Liver (tissue), 3 donors: ENCODE measurements around the gene ELAVL1.

ENCODE experiments used
- EGR1 ChIP-seq, 2 donors: IDR thresholded peaks; 2 replicates each; pipeline ENCODE4 v1.6.1; 2016 to 2018; ENCODE audit warnings: antibody characterized with exemption in 2 of 2, low read depth in 2 of 2
- FOXA1 ChIP-seq: IDR thresholded peaks from 2 replicates; pipeline ENCODE4 v1.6.1; 2016; ENCODE audit warnings: antibody characterized with exemption
- FOXA2 ChIP-seq: IDR thresholded peaks from 2 replicates; pipeline ENCODE4 v1.6.1; 2016; ENCODE audit warnings: antibody characterized with exemption
- HNF4G ChIP-seq: IDR thresholded peaks from 2 replicates; pipeline ENCODE4 v1.6.1; 2016; ENCODE audit warnings: antibody characterized with exemption
- RAD21 ChIP-seq, 2 donors: IDR thresholded peaks; 2 replicates each; pipeline ENCODE4 v1.6.1; 2016; ENCODE audit warnings: antibody characterized with exemption in 2 of 2, mild to moderate bottlenecking in 2 of 2
- RXRA ChIP-seq, 2 donors: IDR thresholded peaks; 2 replicates each; pipeline ENCODE4 v1.6.1; 2017 to 2018; ENCODE audit warnings: antibody characterized with exemption in 2 of 2, mild to moderate bottlenecking in 1 of 2
- TAF1 ChIP-seq: conservative IDR thresholded peaks from 2 replicates; pipeline ENCODE4 v1.6.1; 2016; ENCODE audit warnings: antibody characterized with exemption, mild to moderate bottlenecking
- YY1 ChIP-seq: IDR thresholded peaks from 2 replicates; pipeline ENCODE4 v1.6.1; 2016; ENCODE audit warnings: antibody characterized with exemption, mild to moderate bottlenecking
- TF ChIP-seq, protein P1 (sequence below): fragments of 150-350 bp; IDR thresholded peaks from 2 replicates; pipeline ENCODE4 v1.5.1; 2017; ENCODE audit warnings: improper control_type of control experiment, low read depth, low read length; ENCODE audit not compliant: missing input control
- TF ChIP-seq, protein P2 (sequence below): IDR thresholded peaks from 2 replicates; pipeline ENCODE4 v1.6.1; 2016; ENCODE audit warnings: antibody characterized with exemption
- TF ChIP-seq, protein P3 (sequence below): IDR thresholded peaks from 2 replicates; pipeline ENCODE4 v1.6.1; 2016; ENCODE audit warnings: antibody characterized with exemption
- TF ChIP-seq, protein P4 (sequence below): IDR thresholded peaks from 2 replicates; pipeline ENCODE4 v1.6.1; 2016; ENCODE audit warnings: antibody characterized with exemption, mild to moderate bottlenecking
- donor health status: healthy.
- donor health status: healthy.

DNA sequence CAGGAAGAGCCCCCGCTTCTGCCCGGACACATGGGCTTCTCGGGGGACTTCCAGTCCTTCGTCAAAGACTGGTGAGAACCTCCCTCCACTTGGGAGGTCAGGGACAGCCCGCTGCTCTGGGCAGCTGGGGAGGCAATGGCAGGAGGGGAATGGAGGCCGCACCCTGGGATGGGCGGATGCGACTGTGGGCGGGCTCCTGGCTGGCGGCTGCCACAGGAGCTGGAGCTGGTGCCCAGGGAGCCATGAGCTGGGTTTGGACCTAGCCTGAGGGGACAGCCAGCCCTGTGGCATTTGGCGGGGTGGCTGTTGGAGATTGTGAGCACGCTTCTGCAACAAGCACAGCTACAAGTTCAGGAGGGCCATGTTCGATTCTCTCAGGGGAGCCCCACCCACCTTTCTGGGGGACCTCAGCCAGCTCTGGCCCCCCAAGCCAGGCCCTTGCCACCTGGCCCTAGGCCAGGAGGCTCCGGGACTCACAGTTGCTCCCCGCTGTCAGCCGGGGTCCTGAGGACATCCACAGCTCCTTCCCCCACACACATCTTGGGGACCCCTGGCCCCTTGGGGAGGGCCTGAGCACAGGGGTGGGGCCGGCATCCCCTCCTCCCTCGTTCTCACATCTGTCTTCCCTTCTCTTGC, 93.8 kb downstream of the ELAVL1 start:
- TF ChIP-seq, protein P1, sequence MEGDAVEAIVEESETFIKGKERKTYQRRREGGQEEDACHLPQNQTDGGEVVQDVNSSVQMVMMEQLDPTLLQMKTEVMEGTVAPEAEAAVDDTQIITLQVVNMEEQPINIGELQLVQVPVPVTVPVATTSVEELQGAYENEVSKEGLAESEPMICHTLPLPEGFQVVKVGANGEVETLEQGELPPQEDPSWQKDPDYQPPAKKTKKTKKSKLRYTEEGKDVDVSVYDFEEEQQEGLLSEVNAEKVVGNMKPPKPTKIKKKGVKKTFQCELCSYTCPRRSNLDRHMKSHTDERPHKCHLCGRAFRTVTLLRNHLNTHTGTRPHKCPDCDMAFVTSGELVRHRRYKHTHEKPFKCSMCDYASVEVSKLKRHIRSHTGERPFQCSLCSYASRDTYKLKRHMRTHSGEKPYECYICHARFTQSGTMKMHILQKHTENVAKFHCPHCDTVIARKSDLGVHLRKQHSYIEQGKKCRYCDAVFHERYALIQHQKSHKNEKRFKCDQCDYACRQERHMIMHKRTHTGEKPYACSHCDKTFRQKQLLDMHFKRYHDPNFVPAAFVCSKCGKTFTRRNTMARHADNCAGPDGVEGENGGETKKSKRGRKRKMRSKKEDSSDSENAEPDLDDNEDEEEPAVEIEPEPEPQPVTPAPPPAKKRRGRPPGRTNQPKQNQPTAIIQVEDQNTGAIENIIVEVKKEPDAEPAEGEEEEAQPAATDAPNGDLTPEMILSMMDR, result no peak
- TF ChIP-seq TAF1 (no peak), EGR1 (IDR thresholded peaks at IDR 0.05; ENCODE audit: low read depth in 2 of 2) (no peak), FOXA2 (no peak), RXRA (IDR thresholded peaks at IDR 0.05) (no peak), HNF4G (no peak), YY1 (no peak), FOXA1 (no peak), RAD21 (IDR thresholded peaks at IDR 0.05) (no peak)
- TF ChIP-seq, protein P2, sequence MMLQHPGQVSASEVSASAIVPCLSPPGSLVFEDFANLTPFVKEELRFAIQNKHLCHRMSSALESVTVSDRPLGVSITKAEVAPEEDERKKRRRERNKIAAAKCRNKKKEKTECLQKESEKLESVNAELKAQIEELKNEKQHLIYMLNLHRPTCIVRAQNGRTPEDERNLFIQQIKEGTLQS, result no peak
- TF ChIP-seq, protein P3, sequence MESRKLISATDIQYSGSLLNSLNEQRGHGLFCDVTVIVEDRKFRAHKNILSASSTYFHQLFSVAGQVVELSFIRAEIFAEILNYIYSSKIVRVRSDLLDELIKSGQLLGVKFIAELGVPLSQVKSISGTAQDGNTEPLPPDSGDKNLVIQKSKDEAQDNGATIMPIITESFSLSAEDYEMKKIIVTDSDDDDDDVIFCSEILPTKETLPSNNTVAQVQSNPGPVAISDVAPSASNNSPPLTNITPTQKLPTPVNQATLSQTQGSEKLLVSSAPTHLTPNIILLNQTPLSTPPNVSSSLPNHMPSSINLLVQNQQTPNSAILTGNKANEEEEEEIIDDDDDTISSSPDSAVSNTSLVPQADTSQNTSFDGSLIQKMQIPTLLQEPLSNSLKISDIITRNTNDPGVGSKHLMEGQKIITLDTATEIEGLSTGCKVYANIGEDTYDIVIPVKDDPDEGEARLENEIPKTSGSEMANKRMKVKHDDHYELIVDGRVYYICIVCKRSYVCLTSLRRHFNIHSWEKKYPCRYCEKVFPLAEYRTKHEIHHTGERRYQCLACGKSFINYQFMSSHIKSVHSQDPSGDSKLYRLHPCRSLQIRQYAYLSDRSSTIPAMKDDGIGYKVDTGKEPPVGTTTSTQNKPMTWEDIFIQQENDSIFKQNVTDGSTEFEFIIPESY, result no peak
- TF ChIP-seq, protein P4, sequence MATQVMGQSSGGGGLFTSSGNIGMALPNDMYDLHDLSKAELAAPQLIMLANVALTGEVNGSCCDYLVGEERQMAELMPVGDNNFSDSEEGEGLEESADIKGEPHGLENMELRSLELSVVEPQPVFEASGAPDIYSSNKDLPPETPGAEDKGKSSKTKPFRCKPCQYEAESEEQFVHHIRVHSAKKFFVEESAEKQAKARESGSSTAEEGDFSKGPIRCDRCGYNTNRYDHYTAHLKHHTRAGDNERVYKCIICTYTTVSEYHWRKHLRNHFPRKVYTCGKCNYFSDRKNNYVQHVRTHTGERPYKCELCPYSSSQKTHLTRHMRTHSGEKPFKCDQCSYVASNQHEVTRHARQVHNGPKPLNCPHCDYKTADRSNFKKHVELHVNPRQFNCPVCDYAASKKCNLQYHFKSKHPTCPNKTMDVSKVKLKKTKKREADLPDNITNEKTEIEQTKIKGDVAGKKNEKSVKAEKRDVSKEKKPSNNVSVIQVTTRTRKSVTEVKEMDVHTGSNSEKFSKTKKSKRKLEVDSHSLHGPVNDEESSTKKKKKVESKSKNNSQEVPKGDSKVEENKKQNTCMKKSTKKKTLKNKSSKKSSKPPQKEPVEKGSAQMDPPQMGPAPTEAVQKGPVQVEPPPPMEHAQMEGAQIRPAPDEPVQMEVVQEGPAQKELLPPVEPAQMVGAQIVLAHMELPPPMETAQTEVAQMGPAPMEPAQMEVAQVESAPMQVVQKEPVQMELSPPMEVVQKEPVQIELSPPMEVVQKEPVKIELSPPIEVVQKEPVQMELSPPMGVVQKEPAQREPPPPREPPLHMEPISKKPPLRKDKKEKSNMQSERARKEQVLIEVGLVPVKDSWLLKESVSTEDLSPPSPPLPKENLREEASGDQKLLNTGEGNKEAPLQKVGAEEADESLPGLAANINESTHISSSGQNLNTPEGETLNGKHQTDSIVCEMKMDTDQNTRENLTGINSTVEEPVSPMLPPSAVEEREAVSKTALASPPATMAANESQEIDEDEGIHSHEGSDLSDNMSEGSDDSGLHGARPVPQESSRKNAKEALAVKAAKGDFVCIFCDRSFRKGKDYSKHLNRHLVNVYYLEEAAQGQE, result no peak
